SKM-1 (cell line): ENCODE results near the gene DDR2.
"Not testable (repeated sequence)": the region's sequence is repeated elsewhere in the genome, so short reads cannot be mapped to it uniquely, and the experiment has no call there.

Source experiments
- DNase-seq: peaks from one replicate; lab custom pipeline; 2025; ENCODE audit not compliant: unreplicated experiment; lab: John Stamatoyannopoulos, UW

DDR2 gene

GRCh38 chr1:162632217-162632666 is at the start of gene DDR2:
DDR2 (plus strand) TSS chr1:162632464; CDS start chr1:162719064, 86,600 bp downstream.
- DNase-seq: no peak

- DNase-seq: not testable (repeated sequence)
These were observed 49.4 kb upstream of the DDR2 start for GRCh38 chr1:162582901-162583300.

- not testable (repeated sequence) for DNase-seq
These were observed 47.2 kb upstream of the DDR2 start for GRCh38 chr1:162585101-162585500.

GRCh38 chr1:162587347-162587746 is 44.9 kb upstream of the DDR2 start:
- no peak for DNase-seq

- DNase-seq: no peak
These were observed 44.5 kb upstream of the DDR2 start for GRCh38 chr1:162587761-162588260.

GRCh38 chr1:162590101-162590500 is 42.2 kb upstream of the DDR2 start:
- DNase-seq: no peak

- DNase-seq: no peak
These were observed 41.6 kb upstream of the DDR2 start for GRCh38 chr1:162590686-162591085.

GRCh38 chr1:162596514-162597170 is 35.6 kb upstream of the DDR2 start:
- no peak for DNase-seq

GRCh38 chr1:162599451-162599850 is 32.8 kb upstream of the DDR2 start:
- DNase-seq: no peak

GRCh38 chr1:162603117-162603516 is 29.1 kb upstream of the DDR2 start:
- not testable (repeated sequence) for DNase-seq

GRCh38 chr1:162605225-162605927 is 26.9 kb upstream of the DDR2 start:
- DNase-seq: no peak

GRCh38 chr1:162609306-162609705 is 23.0 kb upstream of the DDR2 start:
- DNase-seq: no peak

GRCh38 chr1:162612606-162613400 is 19.5 kb upstream of the DDR2 start:
- DNase-seq: no peak

GRCh38 chr1:162616848-162617247 is 15.4 kb upstream of the DDR2 start:
- no peak for DNase-seq

- no peak for DNase-seq
These were observed 14.8 kb upstream of the DDR2 start for GRCh38 chr1:162617513-162617912.

GRCh38 chr1:162619076-162619475 is 13.2 kb upstream of the DDR2 start:
- DNase-seq: no peak

- DNase-seq: no peak
These were observed 11.0 kb upstream of the DDR2 start for GRCh38 chr1:162621256-162621655.

GRCh38 chr1:162625679-162626078 is 6.6 kb upstream of the DDR2 start:
- no peak for DNase-seq

- no peak for DNase-seq
These were observed 6.2 kb upstream of the DDR2 start for GRCh38 chr1:162626094-162626493.

GRCh38 chr1:162626761-162627160 is 5.5 kb upstream of the DDR2 start:
- no peak for DNase-seq

- DNase-seq: peak; percentile 45
These were observed 4.5 kb upstream of the DDR2 start for GRCh38 chr1:162627662-162628296.
